Activated CD4-positive, alpha-beta T cell treated with anti-CD3 and anti-CD28 coated beads, Interleukin-10, Interleukin-2, amounts not matched to agents 100 ng/mL and 50 ng/mL, durations not matched to agents 16 hours and 8 hours (primary cell): ENCODE measurements around the gene SPATA13.

Experiments used
- DNase-seq: peaks from one replicate; pipeline ENCODE4 v3.0.0-alpha.2; 2020

The SPATA13 gene

GRCh38 chr13:24168392-24168750 is 7.9 kb downstream of the SPATA13 start:
- peak; percentile 59 for DNase-seq

- DNase-seq, result no peak
These were observed 8.5 kb downstream of the SPATA13 start for GRCh38 chr13:24168979-24169378.

DNA sequence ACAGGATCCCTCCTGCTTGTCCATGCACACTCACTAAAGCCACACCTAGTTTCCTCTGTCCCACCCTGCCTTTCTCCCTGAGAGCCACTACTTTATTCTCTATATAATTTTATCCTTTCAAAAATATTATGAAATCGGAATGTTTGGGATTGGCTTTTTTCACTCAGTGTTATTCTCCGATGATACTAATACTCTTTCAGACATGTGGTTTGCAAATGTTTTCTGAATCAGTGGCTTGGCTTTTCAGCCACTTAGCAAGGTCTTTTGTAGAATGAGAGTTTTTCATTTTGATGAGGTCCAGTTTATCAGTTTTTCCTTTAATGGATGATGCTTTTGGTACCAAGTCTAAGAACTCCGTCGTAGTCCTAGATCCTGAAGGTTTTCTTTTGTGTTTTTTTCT is 11.6 kb downstream of the SPATA13 start:
- no peak for DNase-seq

DNA sequence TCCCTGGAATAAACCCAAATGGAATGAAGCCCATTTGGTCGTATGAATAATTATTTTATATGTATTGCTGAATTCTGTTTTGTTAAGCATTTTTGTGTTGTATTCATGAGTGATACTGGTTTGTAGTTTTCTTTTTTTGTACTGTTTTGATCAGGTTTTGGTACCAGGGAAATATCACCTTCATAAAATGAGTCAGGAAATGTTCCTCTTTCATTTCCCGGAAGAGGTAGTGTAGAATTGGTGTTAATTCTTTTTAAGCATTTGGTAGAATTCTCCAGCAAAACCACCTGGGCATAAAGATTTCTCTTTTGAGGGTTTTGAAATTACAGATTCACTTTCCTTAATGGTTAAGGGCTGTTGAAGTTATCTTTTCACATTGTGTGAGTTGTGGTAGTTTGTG is 13.3 kb downstream of the SPATA13 start:
- peak; percentile 68 for DNase-seq

DNA sequence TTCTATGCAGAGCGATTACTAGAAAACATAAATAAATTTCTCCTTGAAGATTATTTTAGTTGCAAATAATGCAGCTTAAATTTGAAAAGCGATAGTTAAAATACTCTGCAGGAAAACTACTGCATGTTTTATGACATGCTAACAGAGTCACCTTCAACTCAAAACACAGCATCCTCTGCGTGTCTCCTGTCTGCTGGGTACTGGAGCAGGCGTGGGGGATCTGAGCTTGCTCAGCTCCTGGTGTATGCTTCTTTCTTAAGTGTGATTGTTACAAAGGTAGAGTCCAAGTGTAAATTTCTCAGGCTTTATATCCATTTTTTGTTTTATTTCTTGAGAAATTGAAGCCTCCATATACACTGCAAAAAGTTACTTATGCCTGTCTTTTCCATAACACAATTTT is 15.3 kb downstream of the SPATA13 start:
- DNase-seq, result no peak

GRCh38 chr13:24176351-24177101 is 16.0 kb downstream of the SPATA13 start:
- no peak for DNase-seq

- DNase-seq, result peak; percentile 76
These were observed 18.4 kb downstream of the SPATA13 start for GRCh38 chr13:24178847-24179485.

- no peak for DNase-seq
These were observed 18.9 kb downstream of the SPATA13 start for GRCh38 chr13:24179486-24179850.

- no peak for DNase-seq
These were observed 20.3 kb downstream of the SPATA13 start for GRCh38 chr13:24180750-24181377.

DNA sequence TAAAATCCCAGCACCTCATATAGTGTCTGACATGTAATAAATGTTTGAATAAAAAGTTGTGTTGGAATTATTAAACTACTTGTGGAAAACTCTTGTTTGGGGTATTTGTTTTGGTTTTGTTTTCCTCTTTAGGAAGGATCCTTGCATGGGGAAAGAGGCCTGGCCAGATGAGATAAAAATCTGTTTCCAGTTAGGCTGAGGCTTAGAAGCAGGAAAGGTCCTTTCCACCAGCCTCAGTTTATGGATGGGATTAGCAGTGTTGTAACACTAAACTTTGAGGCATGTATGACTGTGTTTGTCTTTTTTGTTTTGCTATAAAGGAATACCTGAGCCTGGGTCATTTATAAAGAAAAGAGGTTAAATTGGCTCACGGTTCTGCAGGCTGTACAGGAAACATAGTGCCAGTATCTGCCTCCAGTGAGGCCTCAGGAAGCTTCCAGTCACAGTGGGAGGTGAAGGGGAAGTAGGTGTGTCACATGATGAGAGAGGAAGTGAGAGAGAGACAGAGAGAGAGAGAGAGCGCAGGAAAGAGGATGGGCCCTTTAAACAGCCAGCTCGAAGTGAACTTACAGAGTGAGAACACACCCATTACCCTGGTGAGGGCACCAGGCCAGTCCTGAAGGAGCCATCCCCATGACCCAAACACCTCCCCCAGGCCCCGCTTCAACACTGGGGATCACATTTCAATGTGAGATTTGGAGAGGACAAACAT is 21.6 kb downstream of the SPATA13 start:
- peak; percentile 31 for DNase-seq

DNA sequence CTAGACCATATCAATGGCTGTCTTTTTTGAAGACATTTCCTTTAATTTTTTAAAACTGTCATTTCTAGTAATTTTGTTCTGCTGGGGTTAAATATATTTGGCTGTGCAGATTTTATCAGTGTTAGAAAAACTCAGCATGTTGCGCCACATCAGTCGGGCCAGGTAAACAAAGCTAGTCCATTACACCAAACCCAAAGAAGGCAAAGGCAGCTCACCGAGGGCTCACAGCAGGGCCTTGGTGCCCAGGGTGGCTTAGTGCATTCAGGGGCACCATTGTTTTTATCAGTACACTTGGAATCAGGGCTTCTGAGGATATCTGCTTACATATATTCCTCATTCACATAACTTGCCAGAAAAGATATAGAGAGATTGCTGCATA is 22.2 kb downstream of the SPATA13 start:
- DNase-seq, result no peak

GRCh38 chr13:24183741-24184182 is 23.2 kb downstream of the SPATA13 start:
- DNase-seq, result no peak

GRCh38 chr13:24184265-24184841 is 23.8 kb downstream of the SPATA13 start:
- no peak for DNase-seq

GRCh38 chr13:24184882-24185281 is 24.4 kb downstream of the SPATA13 start:
- no peak for DNase-seq

DNA sequence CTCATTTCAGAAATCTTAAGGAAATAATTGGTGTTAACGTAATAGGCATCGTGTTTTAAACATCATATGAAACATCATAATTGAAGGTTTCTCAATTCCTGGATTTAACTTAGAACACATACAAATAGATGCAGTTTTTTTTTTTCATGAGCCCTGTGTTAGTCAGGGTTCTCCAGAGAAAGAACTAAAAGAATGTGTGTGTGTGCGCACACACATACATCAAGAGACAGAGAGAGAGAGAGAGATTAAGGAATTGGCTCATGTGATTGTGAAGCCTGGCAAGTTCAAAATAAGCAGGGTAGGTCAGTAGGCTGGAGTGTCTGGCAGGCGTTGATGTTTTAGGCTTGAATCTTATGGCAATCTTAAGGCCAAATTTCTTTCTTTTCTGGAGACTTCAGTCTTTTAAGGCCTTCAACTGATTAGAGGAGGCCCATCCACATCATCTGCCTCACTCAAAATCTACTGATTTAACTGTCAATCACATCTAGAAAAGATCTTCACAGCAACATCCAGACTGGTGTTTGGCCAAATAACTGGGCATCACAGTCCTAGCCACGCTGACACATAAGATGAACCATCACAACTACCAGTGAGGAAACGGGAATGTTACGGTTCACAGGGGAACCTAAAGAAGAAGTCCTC is 25.2 kb downstream of the SPATA13 start:
- no peak for DNase-seq

GRCh38 chr13:24187185-24187584 is 26.7 kb downstream of the SPATA13 start:
- DNase-seq, result peak; percentile 87

GRCh38 chr13:24192057-24192810 is 31.7 kb downstream of the SPATA13 start:
- DNase-seq, result no peak

DNA sequence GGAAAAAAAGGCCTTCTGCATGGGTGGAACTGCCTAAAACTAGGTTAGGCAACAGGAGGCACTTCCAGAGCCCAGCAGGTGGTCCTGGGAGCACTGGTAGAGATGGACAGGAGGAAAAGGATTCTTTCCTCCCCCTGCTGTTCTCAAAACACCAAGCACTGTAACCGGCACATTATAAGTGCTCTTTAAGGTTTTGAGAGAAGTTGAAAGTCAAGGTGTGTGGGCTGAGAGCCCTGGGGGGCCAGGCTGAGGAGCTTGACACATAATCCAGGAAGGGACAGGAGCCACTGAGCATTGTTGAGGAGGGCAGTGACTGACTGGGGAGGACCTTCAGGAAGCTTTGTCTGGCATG is 32.3 kb downstream of the SPATA13 start:
- no peak for DNase-seq

DNA sequence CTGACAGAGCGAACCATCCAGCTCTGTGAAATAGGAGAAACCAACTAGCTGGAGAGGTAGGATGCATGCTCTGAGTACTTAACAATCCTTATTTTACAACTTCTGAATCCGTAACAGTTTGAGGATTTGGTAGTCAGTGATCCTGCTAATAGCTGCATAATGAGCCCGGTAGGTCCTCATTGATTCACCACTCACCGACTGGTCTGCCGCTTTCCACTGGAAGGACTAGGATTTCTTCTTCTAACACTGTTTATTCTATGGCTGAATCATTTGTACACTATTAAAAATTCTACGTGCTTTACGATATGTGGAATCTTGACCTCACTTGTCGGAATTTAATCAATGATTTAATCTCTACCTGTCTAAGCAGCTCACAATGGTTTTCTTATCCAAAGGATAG is 33.9 kb downstream of the SPATA13 start:
- DNase-seq, result no peak

GRCh38 chr13:24195626-24196025 is 35.1 kb downstream of the SPATA13 start:
- DNase-seq, result no peak

GRCh38 chr13:24196593-24197197 is 36.2 kb downstream of the SPATA13 start:
- no peak for DNase-seq

DNA sequence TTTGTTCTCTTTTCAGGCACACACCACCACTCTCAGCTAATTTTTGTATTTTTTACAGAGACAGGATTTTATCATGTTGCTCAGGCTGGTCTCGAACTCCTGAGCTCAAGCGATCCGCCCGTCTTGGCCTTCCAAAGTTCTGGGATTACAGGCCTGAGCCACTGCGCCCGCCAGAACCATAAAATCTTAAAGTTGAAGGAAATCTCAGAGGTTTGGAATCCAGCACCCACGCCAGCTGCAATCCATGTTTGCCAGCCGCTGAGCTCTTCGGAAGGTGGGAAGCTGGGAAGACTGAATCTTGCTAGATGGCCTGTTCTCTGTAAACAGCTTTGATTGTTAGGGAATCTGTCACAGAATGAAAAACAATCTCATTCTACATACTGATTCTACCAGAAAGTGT is 38.5 kb downstream of the SPATA13 start:
- DNase-seq, result no peak
